ENCODE measurements around the gene CIC. TPM values are rescaled to one million over a fixed set of nuclear protein-coding genes. Genes with fewer than 3 reads are reported as not detected.

CIC gene
- total and polyA plus RNA-seq, 9 of the 15 experiments (the other 6 are each of a cell fraction or from before 2014, with no cell fraction given): 0.07 to 44.7 (median 8.6) TPM

DNA sequence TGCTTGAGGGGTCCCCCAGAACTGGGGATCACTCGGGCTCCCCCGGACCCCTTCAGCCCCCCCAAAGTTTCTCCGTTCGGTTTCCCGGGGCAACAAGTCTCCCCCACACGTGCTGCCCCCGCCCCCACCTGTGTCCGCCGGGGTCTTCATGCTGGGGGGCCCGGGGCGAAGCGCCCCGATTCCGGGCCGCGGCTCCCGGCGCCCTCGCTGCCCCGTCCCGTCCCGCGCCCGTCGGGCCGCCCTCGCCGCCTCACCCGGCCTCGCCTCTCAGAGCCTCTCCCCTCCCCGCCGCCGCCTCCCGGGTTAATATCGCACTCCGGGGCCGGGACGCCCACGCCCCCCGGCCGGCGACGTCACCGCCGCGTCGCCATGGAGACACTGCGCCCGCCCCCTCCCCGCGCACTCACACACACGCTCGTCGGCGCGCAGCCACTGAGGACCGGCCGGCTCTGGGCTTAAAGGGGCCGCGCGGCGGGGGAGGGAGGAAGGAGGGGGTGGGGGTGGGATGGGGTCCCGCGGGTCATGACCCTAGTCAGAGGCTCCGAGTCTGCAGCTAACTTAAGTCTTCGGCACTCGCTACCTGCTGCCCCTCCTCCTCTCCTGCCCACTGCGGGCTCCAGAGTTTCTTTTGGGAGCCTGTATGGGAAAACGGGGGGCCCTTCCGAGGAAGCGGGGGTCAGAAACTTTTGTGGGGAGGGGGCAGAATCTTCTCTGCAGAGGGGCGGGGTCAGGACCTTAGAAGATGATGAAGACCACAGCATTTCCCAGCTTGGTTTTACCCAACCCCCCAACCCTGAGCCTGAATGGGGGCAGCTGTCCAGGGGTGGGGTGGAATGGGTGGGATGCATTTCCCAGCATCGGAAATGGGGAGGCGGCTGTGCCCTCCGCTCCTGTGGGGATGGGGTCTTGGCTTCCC is 13.9 kb upstream of the CIC start, which contains the start of gene ERF (continued):
- TF ChIP-seq, protein P1, sequence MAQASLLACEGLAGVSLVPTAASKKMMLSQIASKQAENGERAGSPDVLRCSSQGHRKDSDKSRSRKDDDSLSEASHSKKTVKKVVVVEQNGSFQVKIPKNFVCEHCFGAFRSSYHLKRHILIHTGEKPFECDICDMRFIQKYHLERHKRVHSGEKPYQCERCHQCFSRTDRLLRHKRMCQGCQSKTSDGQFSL (CRISPR knock-in tag; IDR thresholded peaks at IDR 0.05): peak; percentile 72
- TF ChIP-seq, protein P1 (tag; IDR thresholded peaks at IDR 0.05): no peak; a peak in 1 of 4 replicates
- TF ChIP-seq ZNF717 (CRISPR knock-in tag; IDR thresholded peaks at IDR 0.05): no peak
- no peak for TF ChIP-seq ZNF354B (CRISPR knock-in tag; IDR thresholded peaks at IDR 0.05)
- TF ChIP-seq TAF15 (IDR thresholded peaks at IDR 0.05; ENCODE audit: low read depth, low read length): no peak
- peak; percentile 50 for TF ChIP-seq GATAD2B (IDR thresholded peaks at IDR 0.05; ENCODE audit: borderline replicate concordance)
- TF ChIP-seq FOXK1 (CRISPR knock-in tag; IDR thresholded peaks at IDR 0.05; ENCODE audit: borderline replicate concordance): 0 out of 2 replicates have a peak, but pooled peaks have one; percentile 23
- TF ChIP-seq, protein P2, sequence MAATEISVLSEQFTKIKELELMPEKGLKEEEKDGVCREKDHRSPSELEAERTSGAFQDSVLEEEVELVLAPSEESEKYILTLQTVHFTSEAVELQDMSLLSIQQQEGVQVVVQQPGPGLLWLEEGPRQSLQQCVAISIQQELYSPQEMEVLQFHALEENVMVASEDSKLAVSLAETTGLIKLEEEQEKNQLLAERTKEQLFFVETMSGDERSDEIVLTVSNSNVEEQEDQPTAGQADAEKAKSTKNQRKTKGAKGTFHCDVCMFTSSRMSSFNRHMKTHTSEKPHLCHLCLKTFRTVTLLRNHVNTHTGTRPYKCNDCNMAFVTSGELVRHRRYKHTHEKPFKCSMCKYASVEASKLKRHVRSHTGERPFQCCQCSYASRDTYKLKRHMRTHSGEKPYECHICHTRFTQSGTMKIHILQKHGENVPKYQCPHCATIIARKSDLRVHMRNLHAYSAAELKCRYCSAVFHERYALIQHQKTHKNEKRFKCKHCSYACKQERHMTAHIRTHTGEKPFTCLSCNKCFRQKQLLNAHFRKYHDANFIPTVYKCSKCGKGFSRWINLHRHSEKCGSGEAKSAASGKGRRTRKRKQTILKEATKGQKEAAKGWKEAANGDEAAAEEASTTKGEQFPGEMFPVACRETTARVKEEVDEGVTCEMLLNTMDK (IDR thresholded peaks at IDR 0.05; ENCODE audit: borderline replicate concordance, insufficient read depth, low read depth, low read length, poor library complexity, severe bottlenecking): no peak
- TF ChIP-seq MCM7 (IDR thresholded peaks at IDR 0.05): no peak
- peak; percentile 90 for TF ChIP-seq RBFOX2 (IDR thresholded peaks at IDR 0.05; ENCODE audit: low read depth, low read length)
- peak; percentile 29 for TF ChIP-seq SAP30 (IDR thresholded peaks at IDR 0.05; ENCODE audit: borderline replicate concordance, insufficient read depth, low read depth, low read length, poor library complexity, severe bottlenecking)
- TF ChIP-seq, protein P3, sequence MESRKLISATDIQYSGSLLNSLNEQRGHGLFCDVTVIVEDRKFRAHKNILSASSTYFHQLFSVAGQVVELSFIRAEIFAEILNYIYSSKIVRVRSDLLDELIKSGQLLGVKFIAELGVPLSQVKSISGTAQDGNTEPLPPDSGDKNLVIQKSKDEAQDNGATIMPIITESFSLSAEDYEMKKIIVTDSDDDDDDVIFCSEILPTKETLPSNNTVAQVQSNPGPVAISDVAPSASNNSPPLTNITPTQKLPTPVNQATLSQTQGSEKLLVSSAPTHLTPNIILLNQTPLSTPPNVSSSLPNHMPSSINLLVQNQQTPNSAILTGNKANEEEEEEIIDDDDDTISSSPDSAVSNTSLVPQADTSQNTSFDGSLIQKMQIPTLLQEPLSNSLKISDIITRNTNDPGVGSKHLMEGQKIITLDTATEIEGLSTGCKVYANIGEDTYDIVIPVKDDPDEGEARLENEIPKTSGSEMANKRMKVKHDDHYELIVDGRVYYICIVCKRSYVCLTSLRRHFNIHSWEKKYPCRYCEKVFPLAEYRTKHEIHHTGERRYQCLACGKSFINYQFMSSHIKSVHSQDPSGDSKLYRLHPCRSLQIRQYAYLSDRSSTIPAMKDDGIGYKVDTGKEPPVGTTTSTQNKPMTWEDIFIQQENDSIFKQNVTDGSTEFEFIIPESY (CRISPR knock-in tag; IDR thresholded peaks at IDR 0.05): no peak
- no peak for TF ChIP-seq ZC3H11A (IDR thresholded peaks at IDR 0.05; ENCODE audit: low read depth, low read length)
- TF ChIP-seq ETV5 (CRISPR knock-in tag; IDR thresholded peaks at IDR 0.05; ENCODE audit: low read depth): no peak
- peak; percentile 73; the same call in 1 of the 2 replicates for TF ChIP-seq BMI1 (IDR thresholded peaks at IDR 0.05; ENCODE audit: low read length)
- TF ChIP-seq, protein P4, sequence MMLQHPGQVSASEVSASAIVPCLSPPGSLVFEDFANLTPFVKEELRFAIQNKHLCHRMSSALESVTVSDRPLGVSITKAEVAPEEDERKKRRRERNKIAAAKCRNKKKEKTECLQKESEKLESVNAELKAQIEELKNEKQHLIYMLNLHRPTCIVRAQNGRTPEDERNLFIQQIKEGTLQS (IDR thresholded peaks at IDR 0.05): no peak
- TF ChIP-seq, protein P4 (CRISPR knock-in tag; conservative IDR thresholded peaks at IDR 0.05): no peak
- no peak for TF ChIP-seq ZNF551 (CRISPR knock-in tag; IDR thresholded peaks at IDR 0.05)
- no peak for TF ChIP-seq SMARCC2 (IDR thresholded peaks at IDR 0.05; ENCODE audit: low read depth)
